Pancreas (tissue), 10 donors: Measurements from ENCODE around the gene ZNF462. TPM values are rescaled to one million over a fixed set of nuclear protein-coding genes. Genes with fewer than 3 reads are reported as not detected.

Experiments
- ATAC-seq, 4 donors: fragments of 200-7000 bp; cut with Tn5 transposase; one replicate each; pipeline versions ENCODE4 v1.8.0 to v1.9.1; 2020; ENCODE audit warnings: mild to moderate bottlenecking in 4 of 4, moderate library complexity in 4 of 4
- DNase-seq, 6 donors: peaks; one replicate each; pipeline ENCODE4 v3.0.0-alpha.2; 2020
- FAIRE-seq: peaks from 2 replicates; lab custom pipeline; 2012; peaks lifted over from hg19 to GRCh38; lab: Jason Lieb, UNC
- H3K27ac ChIP-seq, 4 donors: fragments of 200-600 bp; sonication (generic); 1 replicate in 3 of 4; 2 replicates in 1 of 4; pipeline versions ENCODE4 v1.5.0 to v1.8.0; 2020
- H3K27me3 ChIP-seq, 4 donors: fragments of 200-600 bp; one replicate each; pipeline ENCODE4 v1.8.0; 2021
- H3K36me3 ChIP-seq, 3 donors: fragments of 200-600 bp; sonication (generic) in 1 of 3; one replicate each; pipeline versions ENCODE4 v1.5.0 to v1.8.0; 2020 to 2021
- H3K4me1 ChIP-seq, 3 donors: fragments of 200-600 bp; one replicate each; pipeline ENCODE4 v1.8.0; 2021
- H3K4me3 ChIP-seq, 4 donors: fragments of 200-600 bp; sonication (generic) in 2 of 4; one replicate each; pipeline versions ENCODE4 v1.5.0 to v1.8.0; 2020 to 2021
- H3K9me3 ChIP-seq, 4 donors: fragments of 200-600 bp; one replicate each; pipeline ENCODE4 v1.8.0; 2021
- WGBS, 2 donors: extraction: QIAGEN DNeasy Blood & Tissue Kit; methylation state at CpG; one replicate each; pipeline ENCODE4 v1.1.7; 2013; 5-methylcytosine and 5-hydroxymethylcytosine counted together
- intact Hi-C, 3 donors: fragments of 100-400 bp; cut with DNase I; formaldehyde crosslinking; loops; one replicate each; pipeline versions ENCODE4 v1.11.1 to v1.14.2; 2022
- polyA plus RNA-seq, 2 donors: library from polyadenylated mRNA; stranded (reverse); fragments of 200-250 nt; gene quantifications; one replicate each; pipeline ENCODE4 v1.2.3, GENCODE V29; 2013
- total RNA-seq, 6 donors: library from RNA; stranded (reverse); fragmentation: NEBNext Ultra II Directional in 4 of 6; extraction: Animal tissue kit (Norgen Biotek cat#: 25700) in 4 of 6; gene quantifications; one replicate each; pipeline versions ENCODE4 v1.2.1 to v1.2.4, GENCODE V29; 2021 to 2023
- TF ChIP-seq, protein P1 (sequence below), 4 donors: fragments of 200-600 bp; sonication (generic) in 3 of 4; IDR thresholded peaks; one replicate each; pipeline versions ENCODE4 v1.5.0 to v1.8.0; 2021; ENCODE audit warnings: antibody characterized with exemption in 4 of 4
- donor health status: healthy with polysubstance abuse.
- donor health status: DM: no; HTN: no; CAD: no; lungs with moderate emphysema.
- donor health status: DM: no; HTN: no; CAD: no.
- donor health status: control.
- donor health status: control.
- donor health status: Bipolar disorder and iron deficiency.
- donor health status: DM: yes; HTN: yes; CAD: no.
- donor health status: DM: no; HTN: no; CAD: no.
- donor health status: DM: no; HTN: no; CAD: no.
- donor health status: DM: yes; HTN: yes; CAD: no.

Gene ZNF462
- total and polyA plus RNA-seq, 8 donors = 1.6 to 12.6 (median 3.7) TPM

DNA sequence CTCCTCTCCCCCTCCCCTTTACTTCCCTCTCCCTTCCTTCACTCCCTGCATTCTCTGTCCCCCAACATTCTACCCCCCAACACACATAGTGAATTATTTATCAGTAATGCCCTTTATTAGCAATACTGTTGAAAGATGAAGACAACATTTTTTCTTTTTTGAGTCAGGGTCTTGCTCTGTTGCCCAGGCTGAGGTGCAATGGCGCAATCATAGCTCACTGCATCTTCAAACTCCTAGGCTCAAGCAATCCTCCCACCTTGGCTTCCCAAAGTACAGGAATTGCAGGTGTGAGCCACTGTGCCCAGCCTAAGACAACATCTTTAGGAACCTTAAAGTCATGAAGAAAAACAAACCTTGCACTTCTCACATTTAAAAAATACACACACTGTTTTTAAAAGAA, 130.6 kb downstream of the ZNF462 start:
- H3K27ac ChIP-seq = no peak overlapping the region
- no peaks in the 10 kb centered on the region for H3K9me3 ChIP-seq
- FAIRE-seq (no peak), DNase-seq (no peak), ATAC-seq (no peak)
- no peaks in the 10 kb centered on the region for H3K4me1 ChIP-seq
- 88 to 96% methylated on average over 1 of the region's 1 CpG for WGBS, 2 donors
- intact Hi-C loops = no loop called here
- TF ChIP-seq, protein P1, sequence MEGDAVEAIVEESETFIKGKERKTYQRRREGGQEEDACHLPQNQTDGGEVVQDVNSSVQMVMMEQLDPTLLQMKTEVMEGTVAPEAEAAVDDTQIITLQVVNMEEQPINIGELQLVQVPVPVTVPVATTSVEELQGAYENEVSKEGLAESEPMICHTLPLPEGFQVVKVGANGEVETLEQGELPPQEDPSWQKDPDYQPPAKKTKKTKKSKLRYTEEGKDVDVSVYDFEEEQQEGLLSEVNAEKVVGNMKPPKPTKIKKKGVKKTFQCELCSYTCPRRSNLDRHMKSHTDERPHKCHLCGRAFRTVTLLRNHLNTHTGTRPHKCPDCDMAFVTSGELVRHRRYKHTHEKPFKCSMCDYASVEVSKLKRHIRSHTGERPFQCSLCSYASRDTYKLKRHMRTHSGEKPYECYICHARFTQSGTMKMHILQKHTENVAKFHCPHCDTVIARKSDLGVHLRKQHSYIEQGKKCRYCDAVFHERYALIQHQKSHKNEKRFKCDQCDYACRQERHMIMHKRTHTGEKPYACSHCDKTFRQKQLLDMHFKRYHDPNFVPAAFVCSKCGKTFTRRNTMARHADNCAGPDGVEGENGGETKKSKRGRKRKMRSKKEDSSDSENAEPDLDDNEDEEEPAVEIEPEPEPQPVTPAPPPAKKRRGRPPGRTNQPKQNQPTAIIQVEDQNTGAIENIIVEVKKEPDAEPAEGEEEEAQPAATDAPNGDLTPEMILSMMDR (IDR thresholded peaks at IDR 0.05) = no peak
- no peaks in the 10 kb centered on the region for H3K36me3 ChIP-seq
- H3K4me3 ChIP-seq = no peak overlapping the region
- H3K27me3 ChIP-seq = no peaks in the 10 kb centered on the region

DNA sequence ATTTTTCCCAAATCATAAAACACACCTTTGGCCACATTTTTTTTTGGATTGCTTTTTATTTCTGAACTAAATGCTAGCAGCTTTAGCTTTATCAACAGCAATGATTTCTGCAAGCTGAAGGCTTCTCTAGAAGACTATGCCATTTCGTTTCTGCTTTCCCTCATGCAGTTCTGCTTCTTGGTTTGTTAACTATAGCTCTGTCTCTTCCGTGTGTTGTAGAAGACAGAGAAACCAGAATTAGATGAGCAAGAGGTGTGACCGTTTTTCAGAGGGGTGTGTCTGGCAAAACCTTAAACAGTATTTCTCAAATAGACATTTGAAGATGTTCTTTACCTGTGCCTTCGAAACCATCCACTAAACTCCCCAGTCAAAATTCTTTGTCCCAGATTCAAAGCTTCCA, 131.5 kb downstream of the ZNF462 start:
- no peaks in the 10 kb centered on the region for H3K27me3 ChIP-seq
- TF ChIP-seq, protein P1 (IDR thresholded peaks at IDR 0.05) = no peak
- WGBS, 2 donors = 58 to 69% methylated on average over 4 of the region's 4 CpGs
- DNase-seq = no peak
- no peaks in the 10 kb centered on the region for H3K36me3 ChIP-seq
- intact Hi-C loops = no loop called here
- H3K9me3 ChIP-seq = no peaks in the 10 kb centered on the region
- ATAC-seq = no peak
- no peak for FAIRE-seq
- H3K27ac ChIP-seq = no peak overlapping the region
- no peaks in the 10 kb centered on the region for H3K4me1 ChIP-seq
- H3K4me3 ChIP-seq = no peak overlapping the region

DNA sequence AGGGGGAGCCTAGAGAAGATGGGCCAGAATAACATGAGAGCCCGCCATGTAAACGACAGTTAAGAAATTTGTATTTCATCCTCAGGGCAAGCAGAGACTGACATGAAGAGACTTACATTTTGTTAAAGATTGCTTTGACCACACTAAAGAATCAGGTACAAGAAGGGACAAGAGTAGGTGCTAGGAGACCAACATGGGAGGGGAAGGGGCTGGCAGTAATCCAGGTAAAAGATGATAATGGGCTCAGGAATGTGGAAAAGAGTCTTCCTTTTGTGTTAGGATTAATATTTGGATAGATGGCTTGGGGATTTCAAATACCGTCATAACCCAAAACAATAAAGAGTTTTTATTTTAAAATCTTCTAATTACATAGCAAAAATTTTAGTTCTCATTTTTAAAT, 137.3 kb downstream of the ZNF462 start:
- Histone ChIP-seq H3K27me3 (no peaks in the 10 kb centered on the region), H3K4me1 (no peaks in the 10 kb centered on the region), H3K36me3 (no peaks in the 10 kb centered on the region), H3K27ac (no peak overlapping the region), H3K9me3 (no peaks in the 10 kb centered on the region), H3K4me3 (no peak overlapping the region)
- TF ChIP-seq, protein P1 (IDR thresholded peaks at IDR 0.05) = no peak
- FAIRE-seq = no peak
- intact Hi-C loops = no loop called here
- ATAC-seq = no peak
- WGBS, 2 donors = 84 to 97% methylated on average over 3 of the region's 3 CpGs
- no peak for DNase-seq

DNA sequence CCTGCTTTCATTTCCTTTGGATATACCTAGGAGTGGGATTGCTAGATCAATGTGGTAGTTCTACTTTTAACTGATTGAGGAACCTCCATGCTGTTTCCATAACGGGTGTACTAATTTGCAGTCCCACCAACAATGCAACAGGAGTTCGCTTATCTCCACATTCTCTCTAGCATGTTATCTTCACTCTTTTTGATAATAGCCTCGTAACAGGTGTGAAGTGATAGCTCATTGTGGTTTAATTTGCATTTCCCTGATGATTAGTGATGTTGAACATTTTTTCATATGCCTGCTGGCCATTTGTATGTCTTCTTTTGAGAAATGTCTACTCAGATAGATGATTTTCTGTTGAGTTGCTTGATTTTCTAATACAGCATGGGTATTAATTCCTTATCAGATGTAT, 142.2 kb downstream of the ZNF462 start:
- Histone ChIP-seq H3K36me3 (no peaks in the 10 kb centered on the region), H3K27ac (no peak overlapping the region), H3K9me3 (no peaks in the 10 kb centered on the region), H3K4me3 (no peak overlapping the region), H3K4me1 (no peaks in the 10 kb centered on the region), H3K27me3 (no peaks in the 10 kb centered on the region)
- TF ChIP-seq, protein P1 (IDR thresholded peaks at IDR 0.05) = no peak
- intact Hi-C loops = no loop called here
- 65 to 66% methylated on average over 3 of the region's 3 CpGs for WGBS, 2 donors
- DNase-seq = no peak
- no peak for FAIRE-seq
- ATAC-seq = no peak

DNA sequence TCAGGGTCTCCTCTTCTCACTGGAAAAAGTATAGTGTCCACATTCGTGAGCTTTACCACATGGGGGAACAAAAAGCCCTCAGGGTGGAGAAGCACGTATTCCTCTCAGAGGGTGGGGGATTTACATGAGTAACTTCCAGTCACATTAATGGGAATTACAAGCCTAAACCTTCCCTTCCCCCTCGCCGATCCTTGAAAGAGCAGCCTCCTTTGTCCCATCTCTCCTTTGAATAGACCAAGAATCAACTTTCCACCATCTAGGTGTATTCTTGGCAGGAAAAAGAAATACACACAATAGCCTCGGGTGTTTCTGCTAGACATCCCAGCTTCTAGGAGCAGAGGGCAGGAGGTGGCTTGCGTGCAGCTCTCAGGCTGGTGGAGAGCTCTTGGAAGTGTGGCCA, 144.4 kb downstream of the ZNF462 start:
- no peak for ATAC-seq
- H3K4me1 ChIP-seq = no peaks in the 10 kb centered on the region
- TF ChIP-seq, protein P1 (IDR thresholded peaks at IDR 0.05) = no peak

More for the DNA sequence above, 144.4 kb downstream of the ZNF462 start:
- no peaks in the 10 kb centered on the region for H3K9me3 ChIP-seq
- H3K27ac ChIP-seq = no peak overlapping the region
- no peak for DNase-seq
- H3K4me3 ChIP-seq = no peak overlapping the region
- FAIRE-seq = no peak
- 71 to 81% methylated on average over 6 of the region's 6 CpGs for WGBS, 2 donors
- intact Hi-C loops = no loop called here
- H3K36me3 ChIP-seq = no peaks in the 10 kb centered on the region
- H3K27me3 ChIP-seq = no peaks in the 10 kb centered on the region
